Measurements from ENCODE around the gene R3HCC1L. TPM values are rescaled to one million over a fixed set of nuclear protein-coding genes. Genes with fewer than 3 reads are reported as not detected.

The R3HCC1L gene
- total RNA-seq, 1 experiment from 2014 or later = 6.3 TPM

GRCh38 chr10:98235846-98236245 is 101.4 kb downstream of the R3HCC1L start:
- peaks cover 12% of the 10 kb centered on the region for H3K36me3 ChIP-seq
- H3K4me3 ChIP-seq = no peak overlapping the region
- no peaks in the 10 kb centered on the region for H3K27me3 ChIP-seq
- DNase-seq = no peak
- H3K9me3 ChIP-seq = no peaks in the 10 kb centered on the region

- H3K36me3 ChIP-seq = peaks cover 12% of the 10 kb centered on the region
- no peaks in the 10 kb centered on the region for H3K27me3 ChIP-seq
- DNase-seq = no peak
- no peaks in the 10 kb centered on the region for H3K9me3 ChIP-seq
- no peak overlapping the region for H3K4me3 ChIP-seq
Observed at GRCh38 chr10:98236862-98237261, 102.4 kb downstream of the R3HCC1L start.

- DNase-seq = no peak
- H3K36me3 ChIP-seq = peaks cover 12% of the 10 kb centered on the region
- no peak overlapping the region for H3K4me3 ChIP-seq
Observed at GRCh38 chr10:98238391-98238790, 103.9 kb downstream of the R3HCC1L start.

GRCh38 chr10:98240524-98240923 is 106.1 kb downstream of the R3HCC1L start:
- Histone ChIP-seq H3K9me3 (no peaks in the 10 kb centered on the region), H3K36me3 (peaks cover 18% of the 10 kb centered on the region), H3K4me3 (no peak overlapping the region), H3K27me3 (no peaks in the 10 kb centered on the region)
- no peak for DNase-seq

More at GRCh38 chr10:98238391-98238790, 103.9 kb downstream of the R3HCC1L start:
- H3K27me3 ChIP-seq = no peaks in the 10 kb centered on the region
- no peaks in the 10 kb centered on the region for H3K9me3 ChIP-seq

- H3K27me3 ChIP-seq = no peaks in the 10 kb centered on the region
- no peak for DNase-seq
- no peak overlapping the region for H3K4me3 ChIP-seq
- no peaks in the 10 kb centered on the region for H3K9me3 ChIP-seq
- H3K36me3 ChIP-seq = peaks cover 32% of the 10 kb centered on the region
Observed at GRCh38 chr10:98242823-98243222, 108.4 kb downstream of the R3HCC1L start.

GRCh38 chr10:98244141-98244540 is 109.7 kb downstream of the R3HCC1L start:
- no peaks in the 10 kb centered on the region for H3K9me3 ChIP-seq
- no peaks in the 10 kb centered on the region for H3K27me3 ChIP-seq
- no peak overlapping the region for H3K4me3 ChIP-seq
- no peak for DNase-seq
- H3K36me3 ChIP-seq = peaks cover 32% of the 10 kb centered on the region

GRCh38 chr10:98244586-98244985 is 110.1 kb downstream of the R3HCC1L start:
- DNase-seq = peak; percentile 79

GRCh38 chr10:98246911-98247805 is 112.7 kb downstream of the R3HCC1L start:
- no peaks in the 10 kb centered on the region for H3K27me3 ChIP-seq
- peaks cover 30% of the 10 kb centered on the region for H3K36me3 ChIP-seq
- H3K9me3 ChIP-seq = no peaks in the 10 kb centered on the region
- no peak for DNase-seq
- H3K4me3 ChIP-seq = no peak overlapping the region

More at GRCh38 chr10:98244586-98244985, 110.1 kb downstream of the R3HCC1L start:
- H3K9me3 ChIP-seq = no peaks in the 10 kb centered on the region
- peaks cover 32% of the 10 kb centered on the region for H3K36me3 ChIP-seq
- H3K27me3 ChIP-seq = no peaks in the 10 kb centered on the region
- no peak overlapping the region for H3K4me3 ChIP-seq

GRCh38 chr10:98248018-98248417 is 113.6 kb downstream of the R3HCC1L start:
- peaks cover 30% of the 10 kb centered on the region for H3K36me3 ChIP-seq
- DNase-seq = no peak
- H3K9me3 ChIP-seq = no peaks in the 10 kb centered on the region
- H3K4me3 ChIP-seq = no peak overlapping the region
- H3K27me3 ChIP-seq = no peaks in the 10 kb centered on the region

- DNase-seq = no peak
- Histone ChIP-seq H3K27me3 (no peaks in the 10 kb centered on the region), H3K4me3 (no peak overlapping the region), H3K36me3 (peaks cover 30% of the 10 kb centered on the region), H3K9me3 (no peaks in the 10 kb centered on the region)
Observed at GRCh38 chr10:98249134-98249533, 114.7 kb downstream of the R3HCC1L start.

GRCh38 chr10:98251399-98251798 is 116.9 kb downstream of the R3HCC1L start:
- Histone ChIP-seq H3K36me3 (peaks cover 16% of the 10 kb centered on the region), H3K9me3 (no peaks in the 10 kb centered on the region), H3K4me3 (no peak overlapping the region), H3K27me3 (no peaks in the 10 kb centered on the region)
- DNase-seq = no peak

- no peaks in the 10 kb centered on the region for H3K27me3 ChIP-seq
Observed at GRCh38 chr10:98252464-98252863, 118.0 kb downstream of the R3HCC1L start.

GRCh38 chr10:98253499-98253898 is 119.0 kb downstream of the R3HCC1L start:
- no peak for DNase-seq
- Histone ChIP-seq H3K27me3 (no peaks in the 10 kb centered on the region), H3K9me3 (no peaks in the 10 kb centered on the region), H3K4me3 (no peak overlapping the region), H3K36me3 (peaks cover 2% of the 10 kb centered on the region)

More at GRCh38 chr10:98252464-98252863, 118.0 kb downstream of the R3HCC1L start:
- Histone ChIP-seq H3K9me3 (no peaks in the 10 kb centered on the region), H3K36me3 (peaks cover 10% of the 10 kb centered on the region), H3K4me3 (no peak overlapping the region)
- no peak for DNase-seq

GRCh38 chr10:98254234-98254974 is 119.9 kb downstream of the R3HCC1L start:
- Histone ChIP-seq H3K36me3 (no peaks in the 10 kb centered on the region), H3K9me3 (no peaks in the 10 kb centered on the region), H3K4me3 (no peak overlapping the region), H3K27me3 (no peaks in the 10 kb centered on the region)
- DNase-seq = no peak

GRCh38 chr10:98255146-98255877 is 120.9 kb downstream of the R3HCC1L start:
- Histone ChIP-seq H3K9me3 (no peaks in the 10 kb centered on the region), H3K4me3 (no peak overlapping the region), H3K36me3 (no peaks in the 10 kb centered on the region), H3K27me3 (no peaks in the 10 kb centered on the region)
- DNase-seq = no peak

- no peaks in the 10 kb centered on the region for H3K27me3 ChIP-seq
- H3K9me3 ChIP-seq = no peaks in the 10 kb centered on the region
- H3K36me3 ChIP-seq = no peaks in the 10 kb centered on the region
- no peak overlapping the region for H3K4me3 ChIP-seq
- DNase-seq = no peak
Observed at GRCh38 chr10:98256692-98257091, 122.2 kb downstream of the R3HCC1L start.

GRCh38 chr10:98257198-98257597 is 122.7 kb downstream of the R3HCC1L start:
- H3K36me3 ChIP-seq = no peaks in the 10 kb centered on the region
- DNase-seq = no peak
- no peak overlapping the region for H3K4me3 ChIP-seq
- H3K27me3 ChIP-seq = no peaks in the 10 kb centered on the region
- no peaks in the 10 kb centered on the region for H3K9me3 ChIP-seq
